SU-DHL-6 (cell line): Measurements from ENCODE around the gene RABEP2.

Experiments used
- H2AFZ ChIP-seq: fragments of 200-600 bp; sonication (generic); 2 replicates; pipeline ENCODE4 v1.6.1; 2014; ENCODE audit warnings: low read depth, mild to moderate bottlenecking, moderate library complexity, mixed read lengths, antibody characterized with exemption, low read length; ENCODE audit not compliant: severe bottlenecking
- H3F3A ChIP-seq: fragments of 200-600 bp; shearing (Covaris generic); 2 replicates; pipeline ENCODE4 v1.6.0; 2016; ENCODE audit warnings: antibody characterized with exemption, mild to moderate bottlenecking; ENCODE audit not compliant: insufficient read depth
- H3K27ac ChIP-seq: fragments of 200-600 bp; sonication (generic); 2 replicates; pipeline ENCODE4 v1.5.1; 2016; ENCODE audit warnings: low read depth, mild to moderate bottlenecking, low read length, moderate library complexity, mixed read lengths
- H3K27me3 ChIP-seq: fragments of 200-600 bp; sonication (generic), shearing (Covaris generic); 2 replicates; pipeline ENCODE4 v1.6.0; 2014; ENCODE audit warnings: mild to moderate bottlenecking, low read length
- H3K36me3 ChIP-seq: fragments of 200-600 bp; sonication (generic); 2 replicates; pipeline ENCODE4 v1.6.1; 2014; ENCODE audit warnings: mild to moderate bottlenecking, low read length, mixed read lengths
- H3K4me2 ChIP-seq: fragments of 300-600, 200-600 bp; shearing (Covaris generic), sonication (generic); 2 replicates; pipeline ENCODE4 v1.6.0; 2014; ENCODE audit warnings: low read length, low read depth, mild to moderate bottlenecking; ENCODE audit not compliant: poor library complexity, severe bottlenecking
- H3K4me3 ChIP-seq: fragments of 200-600 bp; sonication (generic); 2 replicates; pipeline ENCODE4 v1.5.1; 2014; ENCODE audit warnings: antibody characterized with exemption, low read length, mild to moderate bottlenecking, mixed read lengths; ENCODE audit not compliant: insufficient read depth, poor library complexity, severe bottlenecking
- H3K79me2 ChIP-seq: fragments of 200-600 bp; sonication (generic); 2 replicates; pipeline ENCODE4 v1.6.1; 2014; ENCODE audit warnings: mild to moderate bottlenecking, low read length, moderate library complexity; ENCODE audit not compliant: insufficient read depth
- H3K9ac ChIP-seq: fragments of 200-600 bp; sonication (generic); 2 replicates; pipeline ENCODE4 v1.7.0; 2014; ENCODE audit warnings: mild to moderate bottlenecking, low read length
- H3K9me2 ChIP-seq: fragments of 200-600 bp; sonication (generic); replicated peaks from 2 replicates; pipeline ENCODE4 v1.6.1; 2014; ENCODE audit warnings: low read length; ENCODE audit not compliant: insufficient read depth
- H3K9me3 ChIP-seq: fragments of 200-600 bp; sonication (generic); 2 replicates; pipeline ENCODE4 v1.6.1; 2014; ENCODE audit warnings: low read length, mixed read lengths; ENCODE audit not compliant: insufficient read depth
- H4K20me1 ChIP-seq: fragments of 200-600 bp; sonication (generic); 2 replicates; pipeline ENCODE4 v1.6.1; 2014; ENCODE audit warnings: low read depth, mild to moderate bottlenecking, antibody characterized with exemption, low read length, moderate library complexity, mixed read lengths
- EZH2phosphoT487 ChIP-seq: fragments of 200-600 bp; sonication (generic), shearing (Covaris generic); conservative IDR thresholded peaks from 2 replicates; pipeline ENCODE4 v1.6.1; 2018; ENCODE audit warnings: mild to moderate bottlenecking, antibody characterized with exemption, low read length, moderate library complexity, mixed read lengths
- TF ChIP-seq, protein P1 (sequence below): fragments of 200-600 bp; sonication (generic); IDR thresholded peaks from one replicate; pipeline ENCODE4 v1.5.1; 2017; ENCODE audit warnings: antibody characterized with exemption, mild to moderate bottlenecking, low read length, moderate library complexity; ENCODE audit not compliant: insufficient read depth, poor library complexity, severe bottlenecking

RABEP2 gene

DNA sequence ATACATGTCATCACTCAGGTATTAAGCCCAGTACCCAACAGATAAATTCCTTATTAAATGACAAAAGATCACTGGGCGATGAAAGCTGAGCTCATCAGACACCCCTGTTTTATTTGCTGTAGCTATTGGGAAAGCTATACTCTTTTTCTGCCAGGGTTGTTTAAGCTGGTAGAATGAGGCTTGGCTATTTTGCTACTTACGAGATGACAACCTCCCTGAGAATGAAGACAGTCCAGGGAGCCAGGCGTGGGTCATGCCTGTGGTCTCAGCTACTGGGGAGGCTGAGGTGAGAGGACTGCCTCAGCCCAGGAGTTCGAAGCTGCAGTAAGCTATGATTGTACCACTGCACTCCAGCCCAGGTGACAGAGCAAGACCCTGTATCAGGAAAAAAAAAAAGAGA is 65.7 kb downstream of the RABEP2 start:
- Histone ChIP-seq H3K9ac (no peak overlapping the region), H3F3A (peaks cover 14% of the 10 kb centered on the region), H3K36me3 (no peaks in the 10 kb centered on the region), H3K27me3 (no peaks in the 10 kb centered on the region), H3K4me3 (no peak overlapping the region), H2AFZ (no peak overlapping the region), H4K20me1 (no peaks in the 10 kb centered on the region), H3K4me2 (no peak overlapping the region), H3K79me2 (peaks cover 21% of the 10 kb centered on the region; the same call in 1 of the 2 replicates), H3K9me3 (no peaks in the 10 kb centered on the region), H3K9me2 (no peaks in the 10 kb centered on the region), H3K27ac (no peak overlapping the region)
- no peak for TF ChIP-seq EZH2phosphoT487
- TF ChIP-seq, protein P1, sequence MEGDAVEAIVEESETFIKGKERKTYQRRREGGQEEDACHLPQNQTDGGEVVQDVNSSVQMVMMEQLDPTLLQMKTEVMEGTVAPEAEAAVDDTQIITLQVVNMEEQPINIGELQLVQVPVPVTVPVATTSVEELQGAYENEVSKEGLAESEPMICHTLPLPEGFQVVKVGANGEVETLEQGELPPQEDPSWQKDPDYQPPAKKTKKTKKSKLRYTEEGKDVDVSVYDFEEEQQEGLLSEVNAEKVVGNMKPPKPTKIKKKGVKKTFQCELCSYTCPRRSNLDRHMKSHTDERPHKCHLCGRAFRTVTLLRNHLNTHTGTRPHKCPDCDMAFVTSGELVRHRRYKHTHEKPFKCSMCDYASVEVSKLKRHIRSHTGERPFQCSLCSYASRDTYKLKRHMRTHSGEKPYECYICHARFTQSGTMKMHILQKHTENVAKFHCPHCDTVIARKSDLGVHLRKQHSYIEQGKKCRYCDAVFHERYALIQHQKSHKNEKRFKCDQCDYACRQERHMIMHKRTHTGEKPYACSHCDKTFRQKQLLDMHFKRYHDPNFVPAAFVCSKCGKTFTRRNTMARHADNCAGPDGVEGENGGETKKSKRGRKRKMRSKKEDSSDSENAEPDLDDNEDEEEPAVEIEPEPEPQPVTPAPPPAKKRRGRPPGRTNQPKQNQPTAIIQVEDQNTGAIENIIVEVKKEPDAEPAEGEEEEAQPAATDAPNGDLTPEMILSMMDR, result no peak

DNA sequence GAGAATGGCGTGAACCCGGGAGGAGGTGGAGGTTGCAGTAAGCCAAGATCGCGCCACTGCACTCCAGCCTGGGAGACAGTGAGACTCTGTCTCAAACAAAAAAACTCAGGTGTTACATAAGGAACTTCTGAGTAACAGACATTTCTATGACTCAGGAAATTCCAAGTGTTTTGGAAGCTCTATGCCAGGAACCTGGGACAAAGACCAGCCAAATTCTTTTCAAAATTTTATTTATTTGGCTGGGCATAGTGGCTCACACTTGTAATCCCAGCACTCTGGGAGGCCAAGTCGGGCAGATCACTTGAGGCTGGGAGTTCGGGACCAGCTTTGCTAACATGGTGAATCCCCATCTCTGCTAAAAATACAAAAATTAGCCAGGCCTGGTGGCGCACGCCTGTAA is 66.6 kb downstream of the RABEP2 start:
- no peaks in the 10 kb centered on the region for H3K27me3 ChIP-seq

More for the DNA sequence above, 66.6 kb downstream of the RABEP2 start:
- H2AFZ ChIP-seq, result no peak overlapping the region
- no peak overlapping the region for H3K4me2 ChIP-seq
- no peak overlapping the region for H3K4me3 ChIP-seq
- H4K20me1 ChIP-seq, result no peaks in the 10 kb centered on the region
- peaks cover 9% of the 10 kb centered on the region; the same call in 1 of the 2 replicates for H3F3A ChIP-seq
- no peaks in the 10 kb centered on the region for H3K9me3 ChIP-seq
- H3K9me2 ChIP-seq, result no peaks in the 10 kb centered on the region
- H3K9ac ChIP-seq, result no peak overlapping the region
- H3K79me2 ChIP-seq, result peaks cover 14% of the 10 kb centered on the region; the same call in 1 of the 2 replicates
- no peaks in the 10 kb centered on the region for H3K36me3 ChIP-seq
- no peak for TF ChIP-seq EZH2phosphoT487
- TF ChIP-seq, protein P1, result no peak
- no peak overlapping the region for H3K27ac ChIP-seq
